Measurements from ENCODE around the gene CREB5.
"Not testable (repeated sequence)": the region's sequence is repeated elsewhere in the genome, so short reads cannot be mapped to it uniquely, and the experiment has no call there.

The CREB5 gene, protein sequence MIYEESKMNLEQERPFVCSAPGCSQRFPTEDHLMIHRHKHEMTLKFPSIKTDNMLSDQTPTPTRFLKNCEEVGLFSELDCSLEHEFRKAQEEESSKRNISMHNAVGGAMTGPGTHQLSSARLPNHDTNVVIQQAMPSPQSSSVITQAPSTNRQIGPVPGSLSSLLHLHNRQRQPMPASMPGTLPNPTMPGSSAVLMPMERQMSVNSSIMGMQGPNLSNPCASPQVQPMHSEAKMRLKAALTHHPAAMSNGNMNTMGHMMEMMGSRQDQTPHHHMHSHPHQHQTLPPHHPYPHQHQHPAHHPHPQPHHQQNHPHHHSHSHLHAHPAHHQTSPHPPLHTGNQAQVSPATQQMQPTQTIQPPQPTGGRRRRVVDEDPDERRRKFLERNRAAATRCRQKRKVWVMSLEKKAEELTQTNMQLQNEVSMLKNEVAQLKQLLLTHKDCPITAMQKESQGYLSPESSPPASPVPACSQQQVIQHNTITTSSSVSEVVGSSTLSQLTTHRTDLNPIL

GRCh38 chr7:28411876-28412662 is at the start of gene CREB5:
CREB5 (plus strand) TSS chr7:28412518; CDS start chr7:28412915, 397 bp downstream.
- no peak for DNase-seq (ENCODE audit: low read depth, low spot score)

DNA sequence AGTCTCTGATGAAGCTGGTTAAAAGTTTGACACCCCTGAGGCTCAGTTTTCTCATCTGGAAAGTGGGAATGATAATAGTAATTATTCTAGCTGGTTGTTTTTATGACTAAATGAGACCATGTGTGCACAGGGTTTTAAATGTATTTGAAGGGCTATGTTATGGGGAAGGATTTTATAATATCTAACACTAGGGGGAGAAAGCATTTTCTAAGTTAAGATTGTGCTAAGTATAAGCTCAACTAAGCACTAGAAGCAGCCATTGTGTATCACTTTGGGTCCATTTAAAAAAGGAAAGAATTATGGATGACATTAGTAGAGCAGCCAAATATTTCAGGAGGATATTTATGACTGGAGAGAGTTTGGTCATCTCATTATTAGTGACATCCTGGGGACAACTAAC is 49.5 kb upstream of the CREB5 start:
- no peak for DNase-seq (ENCODE audit: low read depth, low spot score)
- H3K27ac ChIP-seq, result no peak overlapping the region

More at GRCh38 chr7:28411876-28412662, at the start of gene CREB5:
- no peak within 1 kb of the TSS for H3K27ac ChIP-seq

GRCh38 chr7:28364082-28364481 is 48.2 kb upstream of the CREB5 start:
- no peak overlapping the region for H3K27ac ChIP-seq
- no peak for DNase-seq (ENCODE audit: low read depth, low spot score)

DNA sequence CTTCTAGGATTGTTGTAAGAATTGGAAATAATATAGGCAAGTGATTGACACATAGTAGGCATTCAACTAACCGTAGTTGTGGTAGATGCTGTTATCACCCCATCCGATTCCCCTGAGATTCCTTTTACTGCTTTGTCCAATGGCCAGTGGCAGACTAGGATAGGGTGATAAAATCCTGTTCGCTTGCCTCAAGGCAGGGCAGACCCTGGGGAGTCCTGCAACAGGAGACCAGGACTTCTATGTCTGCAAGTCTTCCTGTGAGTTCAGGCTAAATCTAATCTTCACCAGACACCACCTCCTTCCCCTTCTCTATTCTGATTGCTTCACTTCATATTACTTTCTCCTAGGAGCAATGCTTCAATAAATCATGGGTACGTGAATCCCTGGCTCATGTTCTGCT is 42.8 kb upstream of the CREB5 start:
- no peak for DNase-seq (ENCODE audit: low read depth, low spot score)
- H3K27ac ChIP-seq, result no peak overlapping the region

- DNase-seq (ENCODE audit: low read depth, low spot score), result no peak
- H3K27ac ChIP-seq, result no peak overlapping the region
Measured at GRCh38 chr7:28371846-28372245, 40.5 kb upstream of the CREB5 start.

DNA sequence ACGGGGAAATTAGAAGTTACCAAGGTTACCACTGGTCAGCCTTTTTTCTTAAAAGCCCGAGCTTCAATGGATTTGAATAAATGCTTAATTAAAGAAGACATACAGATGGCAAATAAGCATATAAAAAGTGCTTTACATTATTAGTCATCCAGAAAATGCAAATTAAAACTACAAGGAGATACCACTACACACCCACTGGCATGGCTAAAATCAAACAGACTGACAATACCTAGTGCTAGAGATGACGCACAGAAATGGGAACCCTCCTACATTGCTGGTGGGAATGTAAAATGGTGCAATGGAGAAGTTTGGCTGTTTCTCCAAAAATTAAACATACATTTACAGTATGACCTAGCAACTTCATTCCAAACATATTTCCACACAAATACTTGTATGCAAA is 38.3 kb upstream of the CREB5 start:
- no peak for DNase-seq (ENCODE audit: low read depth, low spot score)

GRCh38 chr7:28375729-28376128 is 36.6 kb upstream of the CREB5 start:
- H3K27ac ChIP-seq, result no peak overlapping the region
- DNase-seq (ENCODE audit: low read depth, low spot score), result no peak

More for the DNA sequence above, 38.3 kb upstream of the CREB5 start:
- no peak overlapping the region for H3K27ac ChIP-seq

DNA sequence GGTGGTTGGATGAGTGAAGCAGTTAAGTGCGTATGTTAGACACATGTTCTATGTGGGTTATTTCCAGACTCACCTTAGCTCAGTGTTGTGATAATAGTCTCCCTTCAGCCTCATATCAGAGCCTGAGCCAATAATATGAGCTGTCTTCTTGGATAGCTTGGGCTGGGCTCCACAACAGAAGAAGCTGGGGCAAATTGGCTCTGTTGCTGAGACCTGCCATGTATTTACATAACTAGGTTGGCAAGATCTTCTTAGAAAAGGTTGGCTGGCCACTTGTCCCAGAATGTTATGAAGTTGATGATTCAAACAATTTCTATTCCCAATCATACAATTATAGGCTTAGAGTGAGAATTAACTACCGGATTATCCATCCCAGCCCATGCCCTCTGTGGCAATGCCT is 35.7 kb upstream of the CREB5 start:
- DNase-seq (ENCODE audit: low read depth, low spot score), result no peak
- no peak overlapping the region for H3K27ac ChIP-seq

DNA sequence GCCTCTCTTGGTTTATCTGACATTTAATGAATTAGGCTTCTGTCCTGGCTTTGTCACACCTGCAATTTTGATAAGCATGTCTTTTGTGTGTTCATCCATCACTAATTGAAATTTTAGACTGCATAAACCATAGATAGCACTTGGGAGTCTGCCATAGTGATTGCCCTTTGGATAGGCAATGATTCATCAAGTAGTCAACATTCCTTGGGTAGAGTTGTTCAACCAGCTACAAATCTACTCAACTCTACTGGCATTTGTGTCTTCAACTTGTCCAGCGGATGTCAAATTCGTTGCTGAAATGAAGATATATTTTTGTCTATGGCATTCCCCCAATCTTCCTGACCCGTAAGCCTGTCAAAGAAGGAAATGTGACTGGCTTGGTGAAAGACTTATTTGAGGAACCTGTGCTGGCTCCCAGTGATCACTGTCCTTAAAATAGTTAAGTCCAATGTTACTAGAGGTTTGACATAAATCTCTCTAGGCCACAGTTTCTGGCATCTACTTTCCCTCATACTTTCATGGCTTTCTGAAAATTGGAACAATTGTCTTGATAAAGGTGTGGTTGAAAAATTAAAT is 33.7 kb upstream of the CREB5 start:
- peak; percentile 29 for DNase-seq (ENCODE audit: low read depth, low spot score)
- H3K27ac ChIP-seq, result no peak overlapping the region

DNA sequence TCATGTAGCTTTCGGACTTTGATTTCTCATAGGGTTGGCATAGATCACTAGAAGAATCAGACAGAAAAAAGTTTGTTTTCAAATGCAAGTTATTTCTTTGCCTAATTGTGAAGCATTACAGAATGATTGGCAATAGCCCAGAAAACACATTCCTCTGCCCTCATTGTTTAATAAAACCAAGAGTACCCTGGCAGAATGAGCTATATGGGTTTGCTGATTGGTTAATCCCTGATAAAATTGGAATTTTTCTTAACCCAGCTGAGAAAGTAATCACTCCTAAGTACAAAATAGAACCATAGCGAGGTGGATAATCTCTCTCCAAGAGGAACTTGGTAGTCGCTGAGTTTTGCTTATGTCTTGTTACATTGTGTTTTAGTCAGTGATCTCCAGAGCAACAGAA is 30.9 kb upstream of the CREB5 start:
- no peak for DNase-seq (ENCODE audit: low read depth, low spot score)
- H3K27ac ChIP-seq, result no peak overlapping the region

DNA sequence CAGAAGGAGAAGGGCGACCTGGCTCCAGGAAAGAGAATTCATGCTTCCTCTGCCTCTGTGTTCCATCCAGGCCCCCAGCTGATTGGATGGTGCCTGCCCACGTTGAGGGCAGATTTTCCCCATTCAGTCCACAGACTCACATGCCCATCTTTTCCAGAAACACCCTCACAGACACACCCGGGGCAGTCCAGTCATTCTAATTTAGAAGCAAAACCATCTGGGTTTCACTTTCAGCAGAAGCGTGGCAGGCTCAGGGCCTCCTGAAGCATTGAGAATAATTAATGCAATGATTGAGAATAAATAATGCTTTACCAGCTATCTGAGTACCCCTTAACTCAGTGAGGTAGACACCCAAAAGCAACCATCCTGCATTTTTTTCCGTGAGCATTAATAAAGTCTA is 30.2 kb upstream of the CREB5 start:
- H3K27ac ChIP-seq, result no peak overlapping the region

GRCh38 chr7:28383975-28384374 is 28.3 kb upstream of the CREB5 start:
- no peak overlapping the region for H3K27ac ChIP-seq
- no peak for DNase-seq (ENCODE audit: low read depth, low spot score)

More for the DNA sequence above, 30.2 kb upstream of the CREB5 start:
- DNase-seq (ENCODE audit: low read depth, low spot score), result no peak

DNA sequence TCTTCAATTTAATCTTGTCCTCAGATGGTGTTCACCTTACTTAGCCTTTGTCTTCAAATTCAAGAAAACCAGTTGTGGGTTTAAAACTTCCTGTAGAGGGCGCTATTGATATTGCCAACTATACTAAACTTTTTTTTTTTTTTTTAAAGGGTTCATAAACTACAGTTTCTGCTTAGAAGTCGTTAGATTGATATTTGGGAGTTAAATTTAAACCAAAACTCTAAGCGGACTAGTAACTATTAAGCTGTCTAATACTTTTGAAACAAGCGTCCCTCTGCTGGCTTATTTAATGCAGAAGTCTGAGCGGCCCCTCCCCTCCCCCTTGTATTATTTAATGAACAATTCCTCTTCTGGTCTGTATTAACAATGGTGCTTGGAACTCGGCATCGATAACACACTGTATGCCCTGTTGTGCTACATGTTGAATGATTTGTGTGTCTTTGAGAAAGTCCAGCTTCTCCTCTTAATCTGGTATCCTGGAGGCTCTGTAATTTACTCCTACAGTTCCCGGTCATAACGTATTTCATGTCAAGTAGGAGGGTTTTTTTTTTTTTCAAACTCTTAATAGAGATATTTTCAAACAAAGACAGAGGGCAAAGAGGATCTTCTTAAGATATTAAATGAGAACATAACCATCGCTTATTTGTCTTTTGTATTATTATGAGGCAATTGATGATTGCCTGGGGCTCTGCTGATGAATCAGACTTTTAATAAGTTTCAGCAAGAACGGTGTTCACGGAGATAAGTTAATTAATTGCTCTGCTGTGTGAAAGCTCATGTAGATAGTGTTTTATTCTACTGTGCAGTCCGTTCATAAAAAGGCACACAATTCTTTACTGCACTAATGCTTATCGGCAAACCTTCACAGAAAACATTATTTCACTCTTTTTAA is 22.6 kb upstream of the CREB5 start:
- no peak for DNase-seq (ENCODE audit: low read depth, low spot score)
- no peak overlapping the region for H3K27ac ChIP-seq

DNA sequence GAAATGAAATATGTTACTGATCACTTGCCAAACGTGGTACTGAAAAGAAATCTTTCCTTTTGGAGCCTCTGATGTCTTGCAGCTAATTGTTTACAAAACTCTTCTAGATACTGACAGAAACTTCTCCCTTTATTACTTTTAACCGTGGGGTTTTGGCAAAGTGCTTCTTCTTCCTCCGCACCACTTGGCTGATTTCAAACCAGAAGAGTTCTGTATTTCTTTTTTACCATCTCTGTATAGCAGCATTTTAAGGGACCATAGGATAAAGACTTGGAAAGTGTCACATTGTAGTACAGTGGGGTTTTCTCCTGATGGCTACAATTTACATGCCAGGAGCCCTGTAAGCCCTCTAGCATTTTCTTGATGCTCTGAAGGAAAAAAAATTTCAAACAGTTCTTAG is 21.9 kb upstream of the CREB5 start:
- no peak for DNase-seq (ENCODE audit: low read depth, low spot score)
- no peak overlapping the region for H3K27ac ChIP-seq

GRCh38 chr7:28392289-28392688 is 20.0 kb upstream of the CREB5 start:
- H3K27ac ChIP-seq, result no peak overlapping the region
- DNase-seq (ENCODE audit: low read depth, low spot score), result no peak

DNA sequence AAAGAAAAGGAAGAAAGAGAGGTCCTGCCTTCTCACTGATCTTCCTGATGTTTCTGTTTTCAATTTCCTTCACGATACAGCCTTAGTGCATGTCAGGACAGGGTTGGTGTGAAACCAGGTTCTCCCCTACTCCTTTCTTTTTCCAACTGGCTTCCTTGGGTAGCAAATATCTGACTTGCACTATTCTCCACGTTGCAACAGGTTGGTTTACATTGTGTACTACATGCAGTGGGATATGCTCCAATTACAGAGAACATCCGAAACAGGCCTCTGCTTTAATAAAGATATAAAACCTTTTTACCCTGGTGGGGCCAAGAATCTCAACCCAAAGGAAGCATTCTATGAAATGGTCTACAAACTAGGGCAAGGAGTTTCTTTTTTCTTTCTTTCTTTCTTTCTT is 16.9 kb upstream of the CREB5 start:
- H3K27ac ChIP-seq, result no peak overlapping the region

DNA sequence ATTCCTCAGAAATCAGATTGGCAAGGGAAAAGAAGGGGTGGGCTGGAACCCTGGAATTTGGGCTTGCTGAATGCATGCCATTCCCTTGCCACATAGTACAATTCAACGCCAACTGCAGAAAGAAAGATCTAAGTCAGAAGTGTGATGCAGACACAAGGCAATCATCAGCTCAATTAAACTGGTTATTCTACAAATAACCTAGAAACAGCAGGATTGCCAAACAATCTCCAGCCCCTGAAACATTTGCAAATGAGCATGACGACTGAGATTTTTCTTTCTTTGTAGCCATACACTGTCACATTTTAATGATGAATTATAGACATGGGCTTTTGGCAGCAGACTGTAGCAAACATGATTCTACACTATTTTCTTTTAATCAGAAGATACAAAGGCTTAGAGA is 16.5 kb upstream of the CREB5 start:
- H3K27ac ChIP-seq, result no peak overlapping the region
- DNase-seq (ENCODE audit: low read depth, low spot score), result no peak

More for the DNA sequence above, 16.9 kb upstream of the CREB5 start:
- no peak for DNase-seq (ENCODE audit: low read depth, low spot score)

DNA sequence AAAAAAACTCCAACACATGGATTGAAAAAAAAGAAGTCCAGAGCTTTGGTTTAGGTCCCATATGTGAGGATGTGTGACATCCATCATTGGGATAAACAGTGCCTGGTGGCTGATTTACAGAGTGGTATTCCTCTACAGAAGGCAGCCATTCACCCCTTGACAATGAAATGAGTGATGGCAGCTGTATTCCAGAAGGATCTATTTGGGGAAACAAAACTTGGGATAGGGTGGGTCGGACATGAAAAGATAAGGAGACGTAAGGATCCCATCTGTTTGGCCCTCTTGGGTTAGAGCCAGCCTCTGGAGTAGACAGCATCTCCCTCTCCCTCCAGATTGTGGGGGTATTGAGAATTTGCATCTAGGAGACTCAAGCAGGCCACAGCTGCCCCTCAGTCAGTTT is 15.2 kb upstream of the CREB5 start:
- H3K27ac ChIP-seq, result no peak overlapping the region
- DNase-seq (ENCODE audit: low read depth, low spot score), result no peak

- H3K27ac ChIP-seq, result no peak overlapping the region
- DNase-seq (ENCODE audit: low read depth, low spot score), result no peak
Measured at GRCh38 chr7:28400838-28401360, 11.4 kb upstream of the CREB5 start.

DNA sequence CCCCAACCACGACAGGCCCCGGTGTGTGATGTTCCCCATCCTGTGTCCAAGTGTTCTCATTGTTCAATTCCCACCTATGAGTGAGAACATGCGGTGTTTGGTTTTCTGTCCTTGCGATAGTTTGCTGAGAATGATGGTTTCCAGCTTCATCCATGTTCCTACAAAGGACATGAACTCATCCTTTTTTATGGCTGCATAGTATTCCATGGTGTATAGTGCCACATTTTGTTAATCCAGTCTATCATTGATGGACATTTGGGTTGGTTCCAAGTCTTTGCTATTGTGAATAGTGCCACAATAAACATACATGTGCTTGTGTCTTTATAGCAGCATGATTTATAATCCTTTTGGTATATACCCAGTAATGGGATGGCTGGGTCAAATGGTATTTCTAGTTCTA is 10.8 kb upstream of the CREB5 start:
- H3K27ac ChIP-seq; DNase-seq (ENCODE audit: low read depth, low spot score): not testable (repeated sequence)

Data from epithelial cell of prostate (primary cell).